GM12892 (cell line): Measurements from ENCODE around the gene AP1G2.

Experiments
- POLR2A ChIP-seq: IDR thresholded peaks from 2 replicates; pipeline ENCODE4 v1.6.1; 2011; ENCODE audit warnings: low read depth, low read length, control low read depth
- POLR2AphosphoS5 ChIP-seq: IDR thresholded peaks from 2 replicates; pipeline ENCODE4 v1.6.1; 2011; ENCODE audit warnings: low read depth, low read length, control low read depth

DNA sequence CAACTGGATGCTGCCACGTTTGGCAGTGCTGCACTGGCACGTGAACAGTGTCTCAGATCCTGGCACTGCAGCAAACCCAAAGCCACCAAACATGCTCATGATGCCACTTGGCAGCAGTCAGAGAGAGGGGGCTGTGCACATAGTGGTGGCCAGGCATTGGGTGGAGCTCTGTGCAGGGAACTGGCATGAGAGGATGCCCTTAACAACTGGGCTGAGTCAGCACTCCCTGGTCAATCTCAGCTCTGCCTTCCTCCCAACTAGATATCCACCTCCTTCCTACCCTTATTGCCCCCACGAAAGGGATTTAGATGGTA is 53.0 kb downstream of the AP1G2 start:
- TF ChIP-seq POLR2AphosphoS5 = no peak
- TF ChIP-seq POLR2A = no peak
